NCI-H146 treated with DMSO at 0.1 percent for 48 hours (cell line): ENCODE data around the gene TENT5A.
A peak's percentile ranks its signal among the peaks of the same experiment; 100 is the strongest.

Experiments
- DNase-seq: peaks from one replicate; lab custom pipeline; 2025; ENCODE audit not compliant: unreplicated experiment; lab: John Stamatoyannopoulos, UW

Gene TENT5A

DNA sequence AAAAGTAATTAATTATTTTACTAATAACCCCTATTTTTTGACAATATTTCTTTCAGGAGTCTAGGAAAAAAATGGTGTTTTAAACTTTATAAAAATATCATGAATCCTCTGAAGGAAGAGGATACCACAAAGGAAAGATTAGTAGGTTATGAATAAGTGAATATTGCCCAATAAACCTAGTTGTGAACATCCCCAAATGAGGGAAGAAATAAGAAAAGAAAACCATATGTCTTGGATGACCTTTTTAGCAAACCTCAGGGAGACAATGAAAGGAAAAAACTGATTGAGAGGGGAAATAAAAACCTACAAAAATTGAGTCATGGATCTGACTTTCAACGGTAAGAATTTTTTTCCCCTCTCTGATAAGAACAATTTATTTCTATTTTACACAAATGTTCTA lies 34.4 kb downstream of the TENT5A start:
- DNase-seq: no peak

DNA sequence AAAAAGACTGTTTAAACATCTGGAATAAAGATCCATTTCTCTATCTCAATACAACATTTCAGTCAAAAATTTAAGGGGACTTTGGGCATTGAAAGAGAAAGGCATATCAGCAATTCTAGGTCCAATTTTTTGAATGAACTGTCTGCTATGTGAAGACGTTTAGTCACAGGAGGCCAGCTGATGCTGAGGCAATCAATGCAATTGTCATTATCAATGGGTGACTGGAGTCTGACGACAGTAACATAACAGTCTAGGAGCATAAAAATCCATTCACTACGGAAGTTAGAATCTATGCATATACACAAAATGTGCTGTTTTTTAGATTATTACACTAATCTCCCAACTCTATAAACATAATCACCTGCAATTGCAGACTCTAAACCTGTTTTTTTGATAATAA lies 37.8 kb downstream of the TENT5A start:
- no peak for DNase-seq

DNA sequence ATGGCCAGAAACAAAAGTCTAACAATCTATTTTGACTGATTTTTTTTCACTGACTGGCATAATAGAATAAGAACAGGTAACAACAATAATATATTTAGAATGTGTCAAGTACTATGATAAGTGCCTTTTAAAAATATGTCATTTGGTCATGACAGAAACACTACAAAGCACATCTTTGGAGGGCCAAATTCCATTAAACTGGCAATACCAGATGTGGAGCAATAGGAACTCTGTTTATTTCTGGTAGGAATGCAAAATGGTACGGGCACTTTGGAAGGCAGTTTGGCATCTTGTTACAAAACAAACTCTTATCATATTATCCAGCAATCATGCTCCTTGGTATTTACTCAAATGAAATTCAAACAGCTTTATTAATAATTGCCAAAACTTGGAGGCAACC lies 39.3 kb downstream of the TENT5A start:
- no peak for DNase-seq

DNA sequence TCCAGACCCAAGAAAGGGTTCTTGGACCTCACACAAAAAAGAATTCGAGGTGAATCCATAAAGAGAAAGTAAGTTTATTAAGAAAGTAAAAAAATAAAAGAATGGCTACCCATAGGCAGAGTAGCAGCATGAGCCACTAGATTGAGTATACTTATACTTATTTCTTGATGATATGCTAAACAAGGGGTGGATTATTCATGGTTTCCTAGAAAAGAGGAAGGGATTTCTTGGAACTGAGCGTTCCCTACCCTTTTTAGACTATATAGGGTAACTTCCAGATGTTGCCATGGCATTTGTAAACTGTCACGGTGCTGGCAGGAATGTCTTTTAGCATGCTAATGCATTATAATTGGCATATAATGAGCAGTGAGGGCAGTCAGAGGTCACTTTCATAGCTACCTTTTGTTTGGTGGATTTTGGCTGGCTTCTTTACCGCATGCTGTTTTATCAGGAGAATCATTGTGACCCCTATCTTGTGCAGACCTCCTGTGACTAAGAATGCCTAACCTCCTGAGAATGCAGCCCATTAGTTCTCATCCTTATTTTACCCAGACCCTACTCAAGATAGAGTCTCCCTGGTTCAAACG lies 44.3 kb downstream of the TENT5A start:
- no peak for DNase-seq

DNA sequence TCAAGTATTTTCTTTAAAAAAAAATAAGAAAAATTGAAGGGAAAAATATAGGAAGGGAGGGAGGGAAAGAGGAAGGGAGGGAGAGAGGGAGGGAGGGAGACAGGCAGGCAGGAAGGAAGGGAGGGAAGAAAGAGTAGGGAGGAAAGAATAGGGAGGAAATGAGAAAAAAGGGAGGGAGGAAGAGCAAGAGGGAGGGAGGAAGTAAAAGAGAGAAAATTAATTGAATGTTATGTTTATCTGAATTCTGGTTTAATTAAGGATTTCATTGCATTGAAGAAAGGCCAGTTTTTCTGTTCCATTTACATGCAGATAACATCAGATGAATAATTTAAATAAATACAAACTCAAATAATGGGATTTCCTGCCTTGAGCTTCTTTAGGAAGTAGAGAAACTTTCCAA lies 47.8 kb downstream of the TENT5A start:
- no peak for DNase-seq

DNA sequence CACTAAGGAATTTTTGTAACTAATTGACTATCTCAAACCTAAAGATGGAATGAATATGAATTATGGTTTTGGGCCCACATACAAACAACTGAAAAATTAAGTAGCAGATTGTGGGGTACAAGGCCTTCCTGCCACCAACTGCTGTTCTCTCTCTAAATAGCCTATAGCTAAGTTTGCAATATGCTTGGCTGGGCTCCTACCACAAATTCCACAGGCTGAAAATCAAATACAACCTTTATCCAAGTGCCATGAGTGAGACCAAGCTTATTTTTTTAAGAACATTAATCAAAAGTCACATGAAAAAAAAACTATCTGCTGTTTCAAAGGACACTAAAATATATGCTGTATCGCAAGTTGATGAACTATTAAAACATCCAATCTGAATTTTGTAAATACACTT lies 52.1 kb downstream of the TENT5A start:
- DNase-seq: no peak

DNA sequence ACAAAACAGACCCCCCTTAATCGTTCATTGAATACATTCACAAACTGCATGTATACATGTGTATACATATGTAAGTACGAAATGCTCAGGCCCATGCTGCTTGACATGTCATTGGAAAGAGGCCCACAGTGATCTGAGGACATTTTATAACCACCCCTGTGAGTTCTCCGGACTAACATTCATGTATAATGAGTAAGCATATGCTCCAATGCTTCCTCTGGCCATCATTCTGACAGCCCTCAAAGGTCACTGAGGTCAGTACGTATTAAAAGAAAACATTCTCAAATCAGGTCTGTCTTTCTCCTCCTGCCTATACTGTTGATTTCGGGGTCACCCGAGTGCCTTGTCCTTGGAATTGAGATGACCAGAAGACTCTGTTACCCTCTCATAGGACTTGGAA lies 54.9 kb downstream of the TENT5A start:
- DNase-seq: no peak

DNA sequence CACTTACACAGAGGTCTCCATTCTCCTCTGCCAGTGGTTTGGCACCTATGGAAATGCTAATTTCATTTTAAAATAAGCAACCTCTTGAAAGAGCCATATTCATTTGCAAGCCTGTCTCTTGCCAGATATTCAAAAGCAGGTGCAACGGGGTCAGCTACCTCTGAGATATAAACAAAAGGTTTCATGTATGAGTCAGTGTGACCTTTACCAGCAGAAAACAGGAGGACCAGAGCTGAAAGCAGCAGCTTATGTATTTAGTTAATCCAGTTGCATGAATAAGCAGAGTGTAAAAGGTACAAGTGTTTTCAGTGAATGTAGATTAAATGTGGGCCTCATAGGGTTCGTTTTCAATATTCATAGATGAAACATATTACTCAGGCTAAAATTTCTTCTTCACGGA lies 56.0 kb downstream of the TENT5A start:
- peak; percentile 76 for DNase-seq
